ENCODE results near the gene F8.

- no peak for TF ChIP-seq EZH2 (IDR thresholded peaks at IDR 0.05; ENCODE audit: low read depth)
- TF ChIP-seq CTCF (conservative IDR thresholded peaks at IDR 0.05): no peak
Observed at GRCh38 chrX:155031657-155032056, 9.1 kb upstream of the F8 start.
